Ishikawa (cell line): ENCODE data around the gene CNIH2.

Source experiments
- RAD21 ChIP-seq: IDR thresholded peaks from 2 replicates; pipeline ENCODE4 v1.6.1; 2012; ENCODE audit warnings: low read depth
- YY1 ChIP-seq: IDR thresholded peaks from 2 replicates; pipeline ENCODE4 v1.6.1; 2012; ENCODE audit warnings: low read depth
- ZBTB7A ChIP-seq: IDR thresholded peaks from 2 replicates; pipeline ENCODE4 v1.6.1; 2012; ENCODE audit warnings: low read depth

DNA sequence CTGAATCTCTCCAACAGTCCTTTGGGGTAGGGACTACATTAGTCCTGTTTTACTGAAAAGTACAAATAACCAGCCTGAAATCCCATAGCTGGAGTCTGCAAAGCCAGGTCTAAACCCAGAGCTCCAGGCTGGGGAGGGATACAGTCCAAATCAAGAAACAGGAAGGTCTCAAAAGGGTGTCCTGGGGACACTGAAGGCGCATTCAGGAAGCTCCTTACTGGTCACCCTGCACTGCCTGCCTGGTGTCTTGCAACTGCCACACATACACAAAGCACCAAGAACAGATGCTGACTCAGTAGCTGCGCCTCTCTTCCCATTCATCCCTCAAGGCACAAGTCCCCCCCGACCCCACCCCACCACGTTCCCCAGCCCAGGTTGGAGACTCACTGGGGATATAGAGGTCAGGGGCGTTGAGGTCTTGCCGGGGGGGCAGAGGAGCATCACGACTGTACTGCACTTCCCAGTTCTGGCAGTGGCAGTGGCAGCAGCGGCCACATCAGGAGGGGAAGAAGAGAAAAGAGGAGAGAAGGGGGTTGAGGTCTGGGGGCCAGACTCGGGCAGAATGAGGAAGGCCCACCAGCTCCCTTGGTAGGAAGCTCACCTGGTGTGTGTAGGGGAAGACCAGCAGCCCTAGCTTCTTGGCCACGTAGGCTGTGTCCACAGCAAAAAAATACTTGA, 9.4 kb downstream of the CNIH2 start:
- TF ChIP-seq YY1: no peak
- TF ChIP-seq ZBTB7A: no peak
- no peak for TF ChIP-seq RAD21
